Fibroblast of lung (primary cell): ENCODE measurements around the gene XCL2. TPM values are rescaled to one million over a fixed set of nuclear protein-coding genes. Genes with fewer than 3 reads are reported as not detected.
"Not testable (repeated sequence)": the region's sequence is repeated elsewhere in the genome, so short reads cannot be mapped to it uniquely, and the experiment has no call there.

ENCODE experiments used
- DNase-seq, 2 donors: peaks; one replicate each; pipeline versions ENCODE4 v3.0.0 to v3.0.0-alpha.2; 2010; ENCODE audit warnings: low read depth in 2 of 2
- H2AFZ ChIP-seq: 2 replicates; pipeline ENCODE4 v1.5.1; 2012; ENCODE audit warnings: low read length, control low read depth, inconsistent platforms
- H3K27ac ChIP-seq: 2 replicates; pipeline ENCODE4 v1.5.1; 2011; ENCODE audit warnings: low read length, control low read depth; ENCODE audit not compliant: insufficient read depth
- H3K27me3 ChIP-seq: 2 replicates; pipeline ENCODE4 v1.5.1; 2011; ENCODE audit warnings: mild to moderate bottlenecking, low read length; ENCODE audit not compliant: control insufficient read depth, insufficient read depth
- H3K36me3 ChIP-seq: 2 replicates; pipeline ENCODE4 v1.5.1; 2011; ENCODE audit warnings: low read length; ENCODE audit not compliant: control insufficient read depth, insufficient read depth
- H3K4me1 ChIP-seq: 2 replicates; pipeline ENCODE4 v1.5.1; 2011; ENCODE audit warnings: low read length; ENCODE audit not compliant: control insufficient read depth, insufficient read depth; ENCODE audit errors: extremely low read depth
- H3K4me2 ChIP-seq: 2 replicates; pipeline ENCODE4 v1.5.1; 2011; ENCODE audit warnings: low read length, control low read depth; ENCODE audit not compliant: insufficient read depth; ENCODE audit errors: extremely low read depth
- H3K4me3 ChIP-seq, 4 experiments: fragments of 200-600 bp in 1 of 4; sonication (generic) in 1 of 4; replicated peaks in 1 of 4; 2 replicates each; pipeline ENCODE4 v1.5.1; 2011 to 2016; ENCODE audit warnings: low read length in 4 of 4, low read depth in 3 of 4, mild to moderate bottlenecking in 3 of 4, control low read depth in 2 of 4, inconsistent platforms in 1 of 4, mixed read lengths in 1 of 4; ENCODE audit not compliant: insufficient read depth in 1 of 4; ENCODE audit errors: control extremely low read depth in 1 of 4
- H3K79me2 ChIP-seq: 2 replicates; pipeline ENCODE4 v1.5.1; 2012; ENCODE audit warnings: mild to moderate bottlenecking, low read length, inconsistent platforms; ENCODE audit not compliant: control insufficient read depth, insufficient read depth
- H3K9ac ChIP-seq: 2 replicates; pipeline ENCODE4 v1.5.1; 2011; ENCODE audit warnings: mild to moderate bottlenecking, low read length, control low read depth; ENCODE audit not compliant: insufficient read depth
- H3K9me3 ChIP-seq: 2 replicates; pipeline ENCODE4 v1.5.1; 2012; ENCODE audit warnings: low read depth, low read length; ENCODE audit not compliant: control insufficient read depth, insufficient read depth
- H4K20me1 ChIP-seq: 2 replicates; pipeline ENCODE4 v1.5.1; 2011; ENCODE audit warnings: low read length; ENCODE audit not compliant: control insufficient read depth, insufficient read depth; ENCODE audit errors: extremely low read depth
- CTCF ChIP-seq, 2 donors: IDR thresholded peaks in 1 of 2; conservative IDR thresholded peaks in 1 of 2; 1 replicate in 1 of 2; 2 replicates in 1 of 2; pipeline ENCODE4 v1.5.1; 2011 to 2012; ENCODE audit warnings: low read length in 2 of 2, control low read depth in 1 of 2, inconsistent platforms in 1 of 2, low read depth in 1 of 2, mild to moderate bottlenecking in 1 of 2
- EZH2 ChIP-seq: IDR thresholded peaks from 2 replicates; pipeline ENCODE4 v1.5.1; 2012; ENCODE audit warnings: low read length, control low read depth, mild to moderate bottlenecking; ENCODE audit errors: missing control alignments
- polyA plus RNA-seq, 2 donors: library from polyadenylated mRNA; depleted of rRNA in 1 of 2; stranded (reverse) in 1 of 2; unstranded in 1 of 2; fragments of >200 nt; gene quantifications; 2 replicates each; pipeline ENCODE4 v1.2.1, GENCODE V29; 2011 to 2012; ENCODE audit warnings: missing spikeins in 1 of 2
- total RNA-seq: library from RNA; depleted of rRNA; stranded (reverse); fragments of >200 nt; gene quantifications from 2 replicates; pipeline ENCODE4 v1.2.1, GENCODE V29; 2014

Gene XCL2
- total and polyA plus RNA-seq, 2 donors (not counting 1 experiment from before 2014, with no cell fraction given) = not detected

GRCh38 chr1:168545678-168546552, 2.1 kb upstream of the XCL2 start:
- not testable (repeated sequence) for H3K79me2 ChIP-seq, H3K27me3 ChIP-seq, H2AFZ ChIP-seq, H3K9ac ChIP-seq, H3K4me3 ChIP-seq, H4K20me1 ChIP-seq, H3K4me1 ChIP-seq, H3K36me3 ChIP-seq, H3K27ac ChIP-seq, H3K9me3 ChIP-seq, H3K4me2 ChIP-seq
- DNase-seq = peak; percentile 31 to 48
- peak; percentile 35 to 49 for TF ChIP-seq CTCF (conservative IDR thresholded peaks at IDR 0.05 in 1 of 2, IDR thresholded peaks at IDR 0.05 in 1 of 2; ENCODE audit: low read depth in 1 of 2, low read length in 2 of 2)

- H3K4me1 ChIP-seq, H3K4me2 ChIP-seq, H3K36me3 ChIP-seq, H3K9me3 ChIP-seq, H3K79me2 ChIP-seq, H2AFZ ChIP-seq, DNase-seq, H3K27me3 ChIP-seq, H3K9ac ChIP-seq, H3K27ac ChIP-seq, H4K20me1 ChIP-seq, H3K4me3 ChIP-seq: not testable (repeated sequence)
Observed at GRCh38 chr1:168542978-168543377, 819 bp downstream of the XCL2 start.

- not testable (repeated sequence) for H3K4me3 ChIP-seq, H3K27ac ChIP-seq, H4K20me1 ChIP-seq, H3K27me3 ChIP-seq, H3K79me2 ChIP-seq, H3K9me3 ChIP-seq, H3K36me3 ChIP-seq, H3K9ac ChIP-seq, H3K4me1 ChIP-seq, DNase-seq, H2AFZ ChIP-seq, H3K4me2 ChIP-seq
Observed at GRCh38 chr1:168540798-168541197, 3.0 kb downstream of the XCL2 start.

GRCh38 chr1:168535536-168535935, 8.3 kb downstream of the XCL2 start:
- TF ChIP-seq CTCF (conservative IDR thresholded peaks at IDR 0.05 in 1 of 2, IDR thresholded peaks at IDR 0.05 in 1 of 2; ENCODE audit: low read depth in 1 of 2, low read length in 2 of 2) (no peak), EZH2 (no peak)
- no peaks in the 10 kb centered on the region for H3K27me3 ChIP-seq

More at GRCh38 chr1:168535536-168535935, 8.3 kb downstream of the XCL2 start:
- Histone ChIP-seq H3K36me3 (no peaks in the 10 kb centered on the region), H2AFZ (no peak overlapping the region), H4K20me1 (no peaks in the 10 kb centered on the region), H3K4me1 (no peaks in the 10 kb centered on the region), H3K9me3 (no peaks in the 10 kb centered on the region), H3K9ac (no peak overlapping the region), H3K4me3 (no peak overlapping the region), H3K27ac (no peak overlapping the region), H3K4me2 (no peak overlapping the region), H3K79me2 (no peaks in the 10 kb centered on the region)
- no peak for DNase-seq
